GM18517 (cell line): Measurements from ENCODE around the gene GRIK1.

Experiments
- ATAC-seq: cut with Tn5 transposase; IDR thresholded peaks from one replicate; pipeline ENCODE4 v1.9.1; 2021; ENCODE audit warnings: mild to moderate bottlenecking, moderate library complexity; ENCODE audit not compliant: unreplicated experiment

The GRIK1 gene

GRCh38 chr21:29504751-29505321 lies 435.0 kb downstream of the GRIK1 start:
- no peak for ATAC-seq

GRCh38 chr21:29501451-29501850 lies 438.3 kb downstream of the GRIK1 start:
- no peak for ATAC-seq

- ATAC-seq: no peak
Observed at GRCh38 chr21:29499734-29500343, 440.0 kb downstream of the GRIK1 start.

- no peak for ATAC-seq
Observed at GRCh38 chr21:29499229-29499628, 440.6 kb downstream of the GRIK1 start.

- no peak for ATAC-seq
Observed at GRCh38 chr21:29496337-29496736, 443.5 kb downstream of the GRIK1 start.

- no peak for ATAC-seq
Observed at GRCh38 chr21:29490016-29490415, 449.8 kb downstream of the GRIK1 start.

GRCh38 chr21:29487154-29487553 lies 452.6 kb downstream of the GRIK1 start:
- no peak for ATAC-seq
